ENCODE data around the gene TRIM17. TPM values are rescaled to one million over a fixed set of nuclear protein-coding genes. Genes with fewer than 3 reads are reported as not detected.

Gene TRIM17
- total and polyA plus RNA-seq, 12 donors, result 0.17 to 7.4 (median 0.96) TPM; not detected in 3

- no peaks in the 10 kb centered on the region for H3K36me3 ChIP-seq (replicated peaks in 1 of 2)
- H3K4me3 ChIP-seq, result no peak overlapping the region
- no peaks in the 10 kb centered on the region for H3K27me3 ChIP-seq
- no peaks in the 10 kb centered on the region for H3K9me3 ChIP-seq (replicated peaks in 1 of 3)
- 87 to 94% (median 92%) methylated on average over 21 to 45 of the region's 45 CpGs for WGBS, 4 donors
- peak in 2 of 7 donors; percentile 16 to 30 for DNase-seq
- H3K27ac ChIP-seq, result peak overlapping the region; percentile 62 to 94 (median 79)
- intact Hi-C loops (cut with DNase I), result no loop called here
- no peak for TF ChIP-seq POLR2A (IDR thresholded peaks at IDR 0.05)
- TF ChIP-seq, protein P1, sequence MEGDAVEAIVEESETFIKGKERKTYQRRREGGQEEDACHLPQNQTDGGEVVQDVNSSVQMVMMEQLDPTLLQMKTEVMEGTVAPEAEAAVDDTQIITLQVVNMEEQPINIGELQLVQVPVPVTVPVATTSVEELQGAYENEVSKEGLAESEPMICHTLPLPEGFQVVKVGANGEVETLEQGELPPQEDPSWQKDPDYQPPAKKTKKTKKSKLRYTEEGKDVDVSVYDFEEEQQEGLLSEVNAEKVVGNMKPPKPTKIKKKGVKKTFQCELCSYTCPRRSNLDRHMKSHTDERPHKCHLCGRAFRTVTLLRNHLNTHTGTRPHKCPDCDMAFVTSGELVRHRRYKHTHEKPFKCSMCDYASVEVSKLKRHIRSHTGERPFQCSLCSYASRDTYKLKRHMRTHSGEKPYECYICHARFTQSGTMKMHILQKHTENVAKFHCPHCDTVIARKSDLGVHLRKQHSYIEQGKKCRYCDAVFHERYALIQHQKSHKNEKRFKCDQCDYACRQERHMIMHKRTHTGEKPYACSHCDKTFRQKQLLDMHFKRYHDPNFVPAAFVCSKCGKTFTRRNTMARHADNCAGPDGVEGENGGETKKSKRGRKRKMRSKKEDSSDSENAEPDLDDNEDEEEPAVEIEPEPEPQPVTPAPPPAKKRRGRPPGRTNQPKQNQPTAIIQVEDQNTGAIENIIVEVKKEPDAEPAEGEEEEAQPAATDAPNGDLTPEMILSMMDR (IDR thresholded peaks at IDR 0.05), result no peak
- H3K4me1 ChIP-seq (replicated peaks in 1 of 2), result peaks cover 13 to 14% of the 10 kb centered on the region in 2 donors
Measured at GRCh38 chr1:228359613-228360532, 56.8 kb downstream of the TRIM17 start.

GRCh38 chr1:228358764-228359612, 57.7 kb downstream of the TRIM17 start:
- Histone ChIP-seq H3K36me3 (replicated peaks in 1 of 2) (no peaks in the 10 kb centered on the region), H3K9me3 (replicated peaks in 1 of 3) (no peaks in the 10 kb centered on the region), H3K4me1 (replicated peaks in 1 of 2) (peaks cover 13 to 14% of the 10 kb centered on the region in 2 donors), H3K4me3 (no peak overlapping the region), H3K27ac (peak overlapping the region in 2 of 5 donors; percentile 3 to 49), H3K27me3 (no peaks in the 10 kb centered on the region)
- WGBS, 4 donors, result 85 to 100% (median 91%) methylated on average over 6 to 19 of the region's 19 CpGs
- TF ChIP-seq, protein P1 (IDR thresholded peaks at IDR 0.05), result no peak
- TF ChIP-seq POLR2A (IDR thresholded peaks at IDR 0.05), result no peak
- intact Hi-C loops (cut with DNase I), result no loop called here
- DNase-seq, result peak in 2 of 7 donors; percentile 26 to 60

DNA sequence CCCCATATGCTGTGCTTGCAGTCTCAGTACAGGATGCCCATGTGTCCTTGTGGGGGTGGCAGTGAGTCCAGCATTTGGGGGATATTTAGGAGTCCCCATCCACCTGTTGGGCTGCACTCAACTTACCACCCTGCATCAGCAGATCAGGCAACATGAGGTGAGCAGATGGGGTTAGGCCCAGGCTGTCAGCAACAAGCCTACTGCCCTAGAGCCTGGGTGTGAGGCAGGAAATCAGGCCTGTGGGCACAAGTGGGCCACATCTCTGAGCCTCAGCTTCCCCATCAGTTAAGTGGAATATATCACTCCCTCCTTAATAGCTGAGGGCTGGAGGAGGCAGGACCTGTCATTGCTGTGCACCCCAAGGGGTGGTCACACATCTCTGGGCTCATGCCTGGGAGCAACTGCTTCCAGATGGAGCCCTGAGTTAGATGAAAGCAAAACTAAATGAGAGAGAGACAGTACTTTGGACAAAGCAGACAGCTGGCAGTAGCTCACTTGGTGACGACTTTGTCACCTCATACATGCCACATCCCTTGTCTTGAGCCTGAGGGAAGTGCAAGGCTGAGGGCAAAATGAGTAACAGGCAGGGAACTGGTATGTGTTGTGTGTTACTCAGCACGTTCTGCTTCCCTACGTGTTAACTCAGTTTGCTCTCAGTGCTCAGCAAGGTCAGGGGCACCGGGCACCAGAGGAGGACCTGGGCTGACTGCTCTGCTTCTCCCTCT, 58.5 kb downstream of the TRIM17 start:
- no peaks in the 10 kb centered on the region for H3K9me3 ChIP-seq (replicated peaks in 1 of 3)
- H3K27me3 ChIP-seq, result no peaks in the 10 kb centered on the region
- H3K27ac ChIP-seq, result peak overlapping the region in 2 of 5 donors; percentile 3 to 49
- intact Hi-C loops (cut with DNase I), result no loop called here
- H3K4me3 ChIP-seq, result no peak overlapping the region
- peaks cover 13 to 14% of the 10 kb centered on the region in 2 donors for H3K4me1 ChIP-seq (replicated peaks in 1 of 2)
- WGBS, 4 donors, result 32 to 58% (median 36%) methylated on average over 4 of the region's 4 CpGs
- no peak for TF ChIP-seq POLR2A (IDR thresholded peaks at IDR 0.05)
- TF ChIP-seq, protein P1 (IDR thresholded peaks at IDR 0.05), result no peak
- DNase-seq, result peak in 3 of 7 donors; percentile 29 to 60 (median 46)
- no peaks in the 10 kb centered on the region for H3K36me3 ChIP-seq (replicated peaks in 1 of 2)

Small RNA genes lying within 50 kb of the gene (microRNA-seq; reads per million reads assigned to microRNA genes)
- 0 reads per million in 3 donors for gene MIR4666A
- 0 to 0.85 (median 0) reads per million in 3 donors for gene MIR6742

Small RNA genes lying within 50 kb of the gene (small RNA-seq; reads per million reads assigned to genes)
- gene MIR4666A, result 0 reads per million in 2 donors

Other genes with a start within 250 kb of the TRIM17 start
- gene OBSCN, start 208.8 kb downstream of the TRIM17 start, total RNA-seq, result 10 to 100 TPM in 1 of 9 donors, 1 to 10 TPM in 8; 2.4 to 10.2 (median 5.5) TPM
- gene OBSCN, start 208.8 kb downstream of the TRIM17 start, polyA plus RNA-seq, result 10 to 100 TPM in 1 of 3 donors, 1 to 10 TPM in 1, under 1 TPM in 1; 0.90 to 18.0 (median 6.3) TPM
- gene TRIM11, start 10.0 kb downstream of the TRIM17 start, total RNA-seq, result 10 to 100 TPM in 8 of 9 donors, 1 to 10 TPM in 1; 7.3 to 26.7 (median 18.6) TPM
- gene TRIM11, start 10.0 kb downstream of the TRIM17 start, polyA plus RNA-seq, result 10 to 100 TPM in 2 of 3 donors, 1 to 10 TPM in 1; 3.5 to 17.2 (median 12.8) TPM
- 100 to 1,000 TPM in 6 of 9 donors, 10 to 100 TPM in 3; 21.9 to 306 (median 223) TPM for gene RNF187, start 70.5 kb upstream of the TRIM17 start, total RNA-seq
- gene RNF187, start 70.5 kb upstream of the TRIM17 start, polyA plus RNA-seq, result 100 to 1,000 TPM in 1 of 3 donors, 10 to 100 TPM in 2; 35.3 to 110 (median 40.6) TPM

Measured in adrenal gland (tissue), 12 donors.